HG02981 (cell line): ENCODE data around the gene C4A.
"Not testable (repeated sequence)": the region's sequence is repeated elsewhere in the genome, so short reads cannot be mapped to it uniquely, and the experiment has no call there.

Source experiments
- ATAC-seq: cut with Tn5 transposase; IDR thresholded peaks from one replicate; pipeline ENCODE4 v1.9.1; 2021; ENCODE audit warnings: mild to moderate bottlenecking, moderate library complexity; ENCODE audit not compliant: unreplicated experiment

C4A gene

GRCh38 chr6:32047539-32047854 is 65.6 kb downstream of the C4A start:
- no peak for ATAC-seq

GRCh38 chr6:32047855-32048766 is 66.3 kb downstream of the C4A start:
- no peak for ATAC-seq

GRCh38 chr6:32049149-32049548 is 67.3 kb downstream of the C4A start:
- ATAC-seq = not testable (repeated sequence)

- not testable (repeated sequence) for ATAC-seq
These were observed 67.9 kb downstream of the C4A start for GRCh38 chr6:32049736-32050135.

GRCh38 chr6:32050562-32050961 is 68.7 kb downstream of the C4A start:
- no peak for ATAC-seq
